Stimulated activated memory B cell treated with anti-CD40 and anti-IgM and Interleukin-4, amounts not matched to agents 10 μg/mL and 1 μg/mL and 100 μg/mL, for 72 hours (primary cell): ENCODE data around the gene MEDAG.

Source experiments
- ATAC-seq: fragments of 150-1000 bp; cut with Tn5 transposase; 2 replicates; pipeline ENCODE4 v1.10.0; 2021
- H3K27ac Mint-ChIP-seq: one replicate; pipeline ENCODE4 v1.8.0; 2022; ENCODE audit warnings: mild to moderate bottlenecking, mixed read lengths
- H3K27me3 Mint-ChIP-seq: one replicate; pipeline ENCODE4 v1.8.0; 2022; ENCODE audit warnings: mixed read lengths
- H3K36me3 Mint-ChIP-seq: one replicate; pipeline ENCODE4 v1.8.0; 2022; ENCODE audit warnings: mixed read lengths
- H3K4me1 Mint-ChIP-seq: one replicate; pipeline ENCODE4 v1.8.0; 2022; ENCODE audit warnings: mixed read lengths
- H3K4me3 Mint-ChIP-seq: one replicate; pipeline ENCODE4 v1.8.0; 2022; ENCODE audit warnings: mild to moderate bottlenecking, moderate library complexity, mixed read lengths
- H3K9me3 Mint-ChIP-seq: one replicate; pipeline ENCODE4 v1.8.0; 2022; ENCODE audit warnings: mixed read lengths

MEDAG gene

DNA sequence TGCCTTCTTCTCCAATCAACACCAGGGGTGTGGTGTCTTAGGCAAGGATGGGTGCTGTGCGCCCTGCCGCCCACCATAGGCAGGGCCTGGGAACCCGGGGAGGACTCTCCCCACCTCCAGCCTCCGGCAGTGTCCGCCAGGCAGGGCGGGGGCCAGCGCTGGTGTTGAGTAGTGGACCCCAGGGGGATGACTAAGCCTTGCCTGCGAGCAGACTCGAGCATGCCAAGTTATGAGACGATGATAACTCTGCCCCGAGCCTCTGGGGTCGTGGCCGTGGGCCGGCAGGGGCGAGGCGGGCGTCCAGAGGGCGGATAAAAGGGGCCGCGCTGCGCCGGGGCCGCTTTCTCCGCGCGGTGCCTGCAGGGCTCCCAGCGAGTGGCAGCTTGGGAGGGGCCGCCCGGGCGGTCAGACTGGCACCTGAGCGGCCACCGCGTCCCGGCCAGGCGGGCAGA, at the start of gene MEDAG:
TSS of gene MEDAG (plus strand) at position 340 of the 452 bp plus-strand sequence. CDS start 245 bp downstream, outside the sequence.
- H3K9me3 Mint-ChIP-seq, result no peaks in the 10 kb centered on the region
- ATAC-seq, result no peak
- H3K4me1 Mint-ChIP-seq, result peaks cover 18% of the 10 kb centered on the region
- H3K27me3 Mint-ChIP-seq, result peaks cover 54% of the 10 kb centered on the region
- no peaks in the 10 kb centered on the region for H3K36me3 Mint-ChIP-seq
- H3K27ac Mint-ChIP-seq, result no peak within 1 kb of the TSS
- H3K4me3 Mint-ChIP-seq, result peak within 1 kb of the TSS; percentile 1

DNA sequence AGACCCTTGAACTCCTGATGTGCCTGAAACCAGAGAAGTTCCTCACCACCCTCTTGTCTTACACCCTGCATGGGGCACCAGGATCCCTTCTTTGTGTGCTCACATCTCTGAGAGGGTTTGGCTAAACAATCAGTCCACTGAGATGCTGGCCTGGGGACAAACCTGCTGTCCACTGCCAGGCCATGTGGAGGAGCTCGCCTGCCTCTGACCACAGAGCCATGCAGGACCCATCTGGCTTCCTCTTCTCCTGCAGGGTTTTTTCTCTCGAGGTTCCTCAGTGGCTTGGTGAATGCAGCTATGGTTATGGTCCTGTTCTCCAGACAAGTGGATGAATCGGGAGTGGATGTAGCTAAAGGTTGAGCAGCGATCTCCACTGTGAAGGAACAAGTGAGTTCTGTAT, 49.1 kb upstream of the MEDAG start:
- Mint-ChIP-seq H3K36me3 (no peaks in the 10 kb centered on the region), H3K27me3 (peaks cover 10% of the 10 kb centered on the region), H3K4me3 (no peak overlapping the region), H3K4me1 (peaks cover 6% of the 10 kb centered on the region), H3K27ac (no peak overlapping the region), H3K9me3 (peaks cover 4% of the 10 kb centered on the region)
- ATAC-seq, result peak; percentile 18

DNA sequence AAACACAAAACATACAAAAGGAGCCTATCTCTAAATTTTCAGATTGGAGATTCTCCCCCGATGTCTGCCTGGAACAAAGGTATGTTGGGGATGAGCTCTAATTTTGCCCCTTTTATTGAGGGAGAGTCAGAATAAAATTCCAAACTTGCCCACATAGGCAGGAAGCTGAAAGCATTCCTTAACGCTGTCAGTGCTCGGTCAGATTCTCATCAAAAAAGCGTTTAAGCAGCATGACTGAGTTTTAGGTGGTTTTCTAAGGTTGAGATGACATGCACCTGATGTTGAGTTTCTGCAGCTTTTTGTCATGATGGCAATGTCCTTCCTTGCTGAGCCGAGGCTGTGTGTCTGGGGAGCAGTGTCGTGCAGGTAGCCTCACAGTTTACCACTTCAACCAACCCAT, 48.4 kb upstream of the MEDAG start:
- Mint-ChIP-seq H3K4me3 (no peak overlapping the region), H3K27me3 (peaks cover 10% of the 10 kb centered on the region), H3K4me1 (peaks cover 3% of the 10 kb centered on the region), H3K36me3 (no peaks in the 10 kb centered on the region), H3K27ac (no peak overlapping the region), H3K9me3 (peaks cover 4% of the 10 kb centered on the region)
- no peak for ATAC-seq

GRCh38 chr13:30859326-30859725, 46.7 kb upstream of the MEDAG start:
- H3K27me3 Mint-ChIP-seq, result peaks cover 22% of the 10 kb centered on the region
- no peak overlapping the region for H3K27ac Mint-ChIP-seq
- H3K36me3 Mint-ChIP-seq, result no peaks in the 10 kb centered on the region
- H3K4me1 Mint-ChIP-seq, result no peaks in the 10 kb centered on the region
- H3K4me3 Mint-ChIP-seq, result no peak overlapping the region
- H3K9me3 Mint-ChIP-seq, result peaks cover 4% of the 10 kb centered on the region
- no peak for ATAC-seq

GRCh38 chr13:30861163-30861562, 44.9 kb upstream of the MEDAG start:
- no peak for ATAC-seq
- Mint-ChIP-seq H3K9me3 (peaks cover 4% of the 10 kb centered on the region), H3K4me3 (no peak overlapping the region), H3K27me3 (peaks cover 32% of the 10 kb centered on the region), H3K36me3 (no peaks in the 10 kb centered on the region), H3K4me1 (peaks cover 7% of the 10 kb centered on the region), H3K27ac (no peak overlapping the region)

DNA sequence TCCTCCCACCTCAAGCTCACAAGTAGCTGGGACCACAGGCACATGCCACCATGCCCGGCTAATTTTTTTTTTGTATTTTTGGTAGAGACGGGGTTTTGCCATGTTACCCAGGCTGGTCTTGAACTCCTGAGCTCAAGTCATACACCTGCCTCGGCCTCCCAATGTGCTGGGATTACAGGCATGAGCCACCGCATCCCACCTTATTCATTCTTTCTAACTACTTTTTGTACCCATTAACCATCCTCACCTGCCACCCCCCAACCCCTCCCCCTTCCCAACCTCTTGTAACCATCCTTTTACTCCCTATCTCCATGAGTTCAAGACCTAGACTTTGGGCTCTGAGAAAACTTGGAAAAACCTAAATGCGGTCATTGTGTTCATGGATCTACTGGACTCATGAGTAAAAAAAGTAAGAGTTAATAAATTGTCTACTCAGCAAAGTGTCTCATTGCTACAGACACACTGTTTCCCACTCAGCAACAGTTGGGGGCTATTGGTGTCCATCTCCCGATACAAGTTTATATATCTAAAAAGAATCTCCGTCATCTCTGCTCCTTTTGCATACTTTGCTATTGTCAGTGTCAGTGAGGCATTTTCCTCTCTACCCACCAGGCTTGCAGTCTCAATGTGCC, 44.1 kb upstream of the MEDAG start:
- ATAC-seq, result no peak
- H3K4me1 Mint-ChIP-seq, result peaks cover 7% of the 10 kb centered on the region

DNA sequence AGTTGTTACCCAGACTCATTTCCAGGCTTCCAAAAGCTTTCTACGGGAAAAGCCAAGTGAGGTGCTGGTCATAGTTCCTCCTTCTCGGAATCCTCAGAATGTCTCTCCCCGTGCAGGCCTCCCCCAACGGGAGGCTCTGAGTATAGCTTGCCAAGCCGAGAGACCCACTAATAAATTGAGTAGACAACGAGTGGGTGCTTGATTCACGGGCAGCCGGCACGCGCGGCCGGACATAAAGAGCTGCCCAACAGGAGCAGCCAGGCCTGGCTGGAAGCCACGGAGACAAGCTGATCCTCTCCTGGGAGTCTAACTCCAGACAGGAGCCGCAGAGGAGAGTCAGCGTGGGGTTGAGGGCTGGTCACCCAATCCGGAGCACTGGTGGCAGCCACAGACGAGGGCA, 43.4 kb upstream of the MEDAG start:
- H3K36me3 Mint-ChIP-seq, result no peaks in the 10 kb centered on the region
- H3K27ac Mint-ChIP-seq, result no peak overlapping the region
- peaks cover 4% of the 10 kb centered on the region for H3K9me3 Mint-ChIP-seq
- ATAC-seq, result no peak
- peaks cover 7% of the 10 kb centered on the region for H3K4me1 Mint-ChIP-seq
- no peak overlapping the region for H3K4me3 Mint-ChIP-seq
- peaks cover 32% of the 10 kb centered on the region for H3K27me3 Mint-ChIP-seq

More for the DNA sequence above, 44.1 kb upstream of the MEDAG start:
- H3K36me3 Mint-ChIP-seq, result no peaks in the 10 kb centered on the region
- H3K4me3 Mint-ChIP-seq, result no peak overlapping the region
- peaks cover 4% of the 10 kb centered on the region for H3K9me3 Mint-ChIP-seq
- peaks cover 32% of the 10 kb centered on the region for H3K27me3 Mint-ChIP-seq
- H3K27ac Mint-ChIP-seq, result no peak overlapping the region

DNA sequence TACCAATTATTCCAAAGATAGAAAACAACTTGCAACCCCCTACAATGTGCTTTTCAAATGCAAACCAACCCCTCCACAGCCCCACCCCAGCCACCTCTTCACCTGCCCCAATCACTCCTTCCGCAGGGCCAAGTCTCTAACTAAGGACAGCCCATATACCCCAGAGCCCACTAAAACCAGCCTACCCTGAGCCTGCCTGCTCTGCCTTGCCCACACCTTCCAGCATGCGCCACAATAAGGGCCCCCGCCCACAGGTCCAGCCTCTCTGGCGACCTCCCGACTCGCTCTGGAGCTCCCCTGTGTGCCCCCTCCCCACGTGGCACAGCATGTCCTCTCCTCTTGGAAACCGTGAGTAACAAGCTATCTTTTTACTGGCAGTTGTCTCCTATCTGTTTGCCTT, 42.8 kb upstream of the MEDAG start:
- Mint-ChIP-seq H3K4me3 (no peak overlapping the region), H3K27me3 (peaks cover 32% of the 10 kb centered on the region), H3K27ac (no peak overlapping the region), H3K9me3 (peaks cover 4% of the 10 kb centered on the region), H3K36me3 (no peaks in the 10 kb centered on the region), H3K4me1 (peaks cover 7% of the 10 kb centered on the region)
- no peak for ATAC-seq

DNA sequence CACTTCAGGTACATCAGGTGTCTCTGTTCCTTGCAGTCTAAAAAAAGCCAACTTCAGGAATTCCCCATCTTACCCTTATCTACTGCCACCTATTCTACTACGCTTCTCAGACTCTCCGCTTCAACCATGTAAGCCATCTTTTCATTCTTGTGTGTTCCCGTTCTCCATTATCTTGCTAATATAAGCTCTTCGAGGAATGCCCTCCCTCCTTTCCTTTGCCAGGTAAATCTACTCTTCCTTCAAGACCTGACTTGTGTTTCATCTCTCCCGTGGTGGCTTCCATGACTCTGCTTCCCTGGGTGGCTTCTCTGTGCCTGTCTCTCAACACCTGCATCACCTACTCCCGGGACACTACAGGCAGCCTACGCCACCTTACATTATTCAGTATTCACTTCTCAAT, 42.3 kb upstream of the MEDAG start:
- Mint-ChIP-seq H3K27ac (no peak overlapping the region), H3K9me3 (peaks cover 1% of the 10 kb centered on the region), H3K4me1 (peaks cover 7% of the 10 kb centered on the region), H3K27me3 (peaks cover 33% of the 10 kb centered on the region), H3K4me3 (no peak overlapping the region), H3K36me3 (no peaks in the 10 kb centered on the region)
- no peak for ATAC-seq

DNA sequence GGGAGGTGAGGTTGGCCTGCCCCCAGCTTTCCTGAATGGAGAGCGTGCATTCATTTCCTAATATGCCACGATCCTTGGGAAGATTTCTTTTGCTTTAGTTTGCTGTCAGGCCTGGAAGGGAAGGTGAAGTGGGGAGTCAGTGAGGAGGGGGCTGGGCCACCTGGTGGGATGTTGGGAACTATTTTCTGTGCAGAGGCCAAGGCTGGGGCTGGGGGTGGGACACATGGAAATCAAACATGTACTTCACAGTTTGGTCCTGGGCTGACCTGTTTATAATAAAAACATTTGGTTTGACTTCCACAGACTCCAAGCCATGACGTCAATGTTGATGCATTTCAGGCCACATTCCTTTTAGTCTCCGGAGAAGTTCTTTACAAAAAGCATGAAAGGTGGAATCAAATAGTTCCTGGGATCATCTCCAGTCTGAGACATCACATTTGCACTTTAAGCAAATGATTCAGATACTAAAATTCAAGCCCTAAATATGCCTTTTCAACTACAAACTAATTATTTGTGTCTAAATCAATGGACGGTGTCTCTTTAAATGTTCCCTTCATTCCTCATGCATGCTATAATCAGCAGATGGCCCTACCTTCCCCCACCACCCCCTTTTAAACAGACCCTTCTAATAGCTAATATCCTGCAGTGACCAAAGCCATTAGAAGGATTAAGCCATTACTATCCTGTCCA, 41.5 kb upstream of the MEDAG start:
- no peak for ATAC-seq
- peaks cover 7% of the 10 kb centered on the region for H3K4me1 Mint-ChIP-seq
- no peaks in the 10 kb centered on the region for H3K9me3 Mint-ChIP-seq
- H3K27ac Mint-ChIP-seq, result no peak overlapping the region
- no peaks in the 10 kb centered on the region for H3K36me3 Mint-ChIP-seq
- no peak overlapping the region for H3K4me3 Mint-ChIP-seq
- H3K27me3 Mint-ChIP-seq, result peaks cover 35% of the 10 kb centered on the region

- no peak overlapping the region for H3K4me3 Mint-ChIP-seq
- H3K9me3 Mint-ChIP-seq, result no peaks in the 10 kb centered on the region
- H3K27ac Mint-ChIP-seq, result no peak overlapping the region
- peaks cover 43% of the 10 kb centered on the region for H3K27me3 Mint-ChIP-seq
- no peaks in the 10 kb centered on the region for H3K36me3 Mint-ChIP-seq
- ATAC-seq, result peak; percentile 85
- H3K4me1 Mint-ChIP-seq, result peaks cover 11% of the 10 kb centered on the region
Observed at GRCh38 chr13:30865123-30866049, 40.7 kb upstream of the MEDAG start.

DNA sequence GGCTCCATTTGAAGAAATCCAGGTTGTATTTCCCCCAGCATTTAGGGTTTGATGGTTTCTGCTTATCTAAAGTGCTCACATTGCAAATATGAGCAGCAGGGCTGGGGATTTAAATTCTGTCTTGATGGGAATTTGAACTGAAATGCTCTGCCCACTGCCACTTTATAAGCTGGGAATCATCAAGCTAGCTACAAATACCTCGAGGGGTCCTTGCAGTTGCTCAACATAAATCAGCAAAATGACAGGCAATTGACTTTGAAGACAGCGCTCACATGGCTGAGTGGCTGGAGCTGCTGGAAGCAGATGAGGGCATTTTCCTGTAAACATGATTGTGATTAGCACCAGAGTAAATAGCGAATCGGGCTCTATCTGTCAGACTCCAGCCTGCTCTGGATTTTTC, 39.4 kb upstream of the MEDAG start:
- H3K4me3 Mint-ChIP-seq, result no peak overlapping the region
- H3K9me3 Mint-ChIP-seq, result no peaks in the 10 kb centered on the region
- H3K27me3 Mint-ChIP-seq, result peaks cover 53% of the 10 kb centered on the region
- ATAC-seq, result no peak
- no peaks in the 10 kb centered on the region for H3K36me3 Mint-ChIP-seq
- H3K4me1 Mint-ChIP-seq, result peaks cover 15% of the 10 kb centered on the region
- no peak overlapping the region for H3K27ac Mint-ChIP-seq

GRCh38 chr13:30867089-30867669, 38.9 kb upstream of the MEDAG start:
- H3K27me3 Mint-ChIP-seq, result peaks cover 53% of the 10 kb centered on the region
- H3K27ac Mint-ChIP-seq, result no peak overlapping the region
- peaks cover 19% of the 10 kb centered on the region for H3K4me1 Mint-ChIP-seq
- H3K9me3 Mint-ChIP-seq, result no peaks in the 10 kb centered on the region
- no peaks in the 10 kb centered on the region for H3K36me3 Mint-ChIP-seq
- no peak for ATAC-seq
- H3K4me3 Mint-ChIP-seq, result no peak overlapping the region

DNA sequence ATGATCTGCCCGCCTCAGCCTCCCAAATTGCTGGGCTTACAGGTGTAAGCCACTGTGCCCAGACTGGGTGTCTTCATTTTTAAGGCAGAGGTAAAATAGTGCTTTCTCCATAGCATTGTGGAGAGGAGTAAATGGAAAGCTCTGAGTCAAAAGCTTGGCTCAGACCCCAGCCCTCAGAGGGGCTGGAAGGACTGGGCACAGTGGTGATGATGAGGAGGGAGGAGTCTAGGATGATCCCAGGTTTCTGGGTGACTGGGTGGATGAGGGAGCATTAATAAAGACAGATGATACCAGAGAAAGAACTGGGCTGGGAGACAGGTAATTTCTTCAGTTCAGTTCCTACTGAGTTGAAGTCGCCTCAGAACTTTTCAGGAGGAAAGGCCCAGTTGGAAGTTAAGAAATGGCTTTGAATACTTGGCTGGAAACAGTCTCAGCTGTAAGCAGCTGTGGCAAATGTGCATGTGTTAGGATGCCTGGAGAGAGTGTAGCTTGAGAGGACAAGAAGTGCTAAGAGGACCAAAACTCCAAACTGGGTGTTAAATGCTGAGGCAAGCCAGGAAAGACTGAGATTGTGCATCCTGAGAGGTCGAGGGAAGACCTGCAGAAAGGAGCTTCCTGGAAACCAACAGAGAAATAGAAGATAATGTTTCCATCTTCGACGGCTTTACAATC, 37.1 kb upstream of the MEDAG start:
- H3K27me3 Mint-ChIP-seq, result peaks cover 45% of the 10 kb centered on the region
- no peaks in the 10 kb centered on the region for H3K9me3 Mint-ChIP-seq
- H3K4me3 Mint-ChIP-seq, result no peak overlapping the region
- ATAC-seq, result no peak
- H3K36me3 Mint-ChIP-seq, result no peaks in the 10 kb centered on the region
- peaks cover 33% of the 10 kb centered on the region for H3K4me1 Mint-ChIP-seq
- H3K27ac Mint-ChIP-seq, result no peak overlapping the region

- H3K36me3 Mint-ChIP-seq, result no peaks in the 10 kb centered on the region
- no peaks in the 10 kb centered on the region for H3K9me3 Mint-ChIP-seq
- peaks cover 40% of the 10 kb centered on the region for H3K27me3 Mint-ChIP-seq
- H3K27ac Mint-ChIP-seq, result no peak overlapping the region
- H3K4me3 Mint-ChIP-seq, result no peak overlapping the region
- peaks cover 33% of the 10 kb centered on the region for H3K4me1 Mint-ChIP-seq
- no peak for ATAC-seq
Observed at GRCh38 chr13:30869491-30869890, 36.6 kb upstream of the MEDAG start.
